Activated CD8-positive, alpha-beta memory T cell treated with anti-CD3 and anti-CD28 coated beads for 1 hour (primary cell): ENCODE results near the gene TBX6.

Source experiments
- DNase-seq, 2 donors: peaks; one replicate each; pipeline ENCODE4 v3.0.0-alpha.2; 2020; ENCODE audit warnings: low read depth in 1 of 2; ENCODE audit errors: extremely low read depth in 1 of 2

Gene TBX6

DNA sequence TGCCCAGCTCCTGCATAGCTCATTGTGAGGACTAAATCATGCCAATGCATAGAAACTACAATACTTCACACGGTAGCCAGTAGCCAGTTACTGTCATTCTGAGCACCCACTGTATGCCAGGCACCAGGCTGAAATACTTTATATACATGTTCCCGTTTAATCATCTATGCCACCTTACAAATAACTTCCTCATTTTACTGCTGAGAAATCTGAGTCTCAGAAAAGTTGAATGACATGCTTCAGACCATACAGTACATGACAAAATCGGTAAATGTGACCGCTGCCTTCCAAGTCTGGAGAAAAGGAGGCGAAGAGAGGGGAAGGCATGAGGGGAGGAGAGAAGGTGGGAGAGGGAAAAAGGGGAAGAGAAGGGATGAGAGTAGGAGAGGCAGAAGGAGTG lies 51.5 kb downstream of the TBX6 start:
- DNase-seq = no peak
